GM12864 (cell line): ENCODE measurements around the gene MACF1.

Experiments used
- DNase-seq: peaks from one replicate; pipeline ENCODE4 v3.0.0-alpha.2; 2011; ENCODE audit warnings: low read depth
- H3K4me3 ChIP-seq: 2 replicates; pipeline ENCODE4 v1.5.1; 2011; ENCODE audit warnings: mild to moderate bottlenecking, low read depth, low read length, control low read depth
- CTCF ChIP-seq: IDR thresholded peaks from 2 replicates; pipeline ENCODE4 v1.5.1; 2011; ENCODE audit warnings: low read depth, mild to moderate bottlenecking, moderate library complexity, low read length, control low read depth, inconsistent platforms; ENCODE audit errors: missing control alignments

Gene MACF1

GRCh38 chr1:39405358-39405757 is 200.9 kb downstream of the MACF1 start:
- DNase-seq: no peak
- no peak overlapping the region for H3K4me3 ChIP-seq
- no peak for TF ChIP-seq CTCF

- TF ChIP-seq CTCF: no peak
- H3K4me3 ChIP-seq: no peak overlapping the region
- no peak for DNase-seq
Observed at GRCh38 chr1:39406533-39407450, 202.3 kb downstream of the MACF1 start.

GRCh38 chr1:39407510-39407895 is 203.0 kb downstream of the MACF1 start:
- no peak for DNase-seq
- peak overlapping the region; percentile 79; the same call in 1 of the 2 replicates for H3K4me3 ChIP-seq

GRCh38 chr1:39407896-39408640 is 203.6 kb downstream of the MACF1 start:
- DNase-seq: no peak
- peak overlapping the region; percentile 79 for H3K4me3 ChIP-seq
- no peak for TF ChIP-seq CTCF

More at GRCh38 chr1:39407510-39407895, 203.0 kb downstream of the MACF1 start:
- TF ChIP-seq CTCF: no peak

GRCh38 chr1:39408641-39409054 is 204.2 kb downstream of the MACF1 start:
- DNase-seq: peak; percentile 49
- peak overlapping the region; percentile 79 for H3K4me3 ChIP-seq
- no peak for TF ChIP-seq CTCF

GRCh38 chr1:39409055-39409816 is 204.7 kb downstream of the MACF1 start:
- peak overlapping the region; percentile 79 for H3K4me3 ChIP-seq
- DNase-seq: no peak
- TF ChIP-seq CTCF: no peak
